Motor neuron (in vitro differentiated cells): ENCODE data around the gene KCND3. TPM values are rescaled to one million over a fixed set of nuclear protein-coding genes. Genes with fewer than 3 reads are reported as not detected.

Source experiments
- ATAC-seq, 8 experiments: fragments of 200-7000 bp; cut with Tn5 transposase; replicated peaks in 6 of 8; 2 replicates each; pipeline ENCODE4 v1.8.0; 2021; ENCODE audit warnings: mild to moderate bottlenecking in 8 of 8, moderate library complexity in 8 of 8
- H3K27ac ChIP-seq, 2 donors: fragments of 250-450 bp; sonication (Bioruptor Pico); 2 replicates each; pipeline ENCODE4 v1.9.0; 2021; ENCODE audit warnings: antibody characterized with exemption in 2 of 2, mild to moderate bottlenecking in 2 of 2, moderate library complexity in 1 of 2
- H3K4me1 ChIP-seq, 2 donors: fragments of 250-450 bp; sonication (Bioruptor Pico); replicated peaks in 1 of 2; 2 replicates each; pipeline ENCODE4 v1.6.1; 2021; ENCODE audit warnings: antibody characterized with exemption in 2 of 2, mild to moderate bottlenecking in 2 of 2, moderate library complexity in 1 of 2
- H3K4me3 ChIP-seq, 5 donors: fragments of 250-450 bp; sonication (Bioruptor Pico); 2 replicates each; pipeline ENCODE4 v1.9.0; 2021; ENCODE audit warnings: antibody characterized with exemption in 5 of 5, mild to moderate bottlenecking in 5 of 5, moderate library complexity in 4 of 5
- WGBS, 10 experiments: fragments of 450-650 bp; shearing (Covaris generic); methylation state at CpG; one replicate each; pipeline ENCODE4 v1.0.0; 2022; 5-methylcytosine and 5-hydroxymethylcytosine counted together
- in situ Hi-C, 9 experiments: fragments of 400-800 bp; cut with MboI; loops; one replicate each; pipeline ENCODE4 v1.15.0; 2021; ENCODE audit warnings: low sequenced_read_pairs in 9 of 9, low pct_unique_long_range_greater_than_20kb in 2 of 9; ENCODE audit not compliant: unreplicated experiment in 9 of 9
- total RNA-seq, 8 experiments: library from RNA; unstranded; fragments of 300-600 nt; gene quantifications; 2 replicates each; pipeline versions ENCODE4 v1.2.3 to v1.2.4, GENCODE V29; 2022

KCND3 gene
- total RNA-seq, 8 experiments from 2014 or later = 1.3 to 31.5 (median 2.6) TPM

- Histone ChIP-seq H3K27ac (no peak overlapping the region), H3K4me3 (peak overlapping the region; percentile 46 to 53 (median 46)), H3K4me1 (peaks cover 38 to 42% of the 10 kb centered on the region in 2 donors)
- ATAC-seq = no peak
- 22 to 80% (median 37%) methylated on average over 4 to 7 of the region's 8 CpGs; no CpG with 5 or more reads in 3 of the 10 experiments for WGBS, 10 experiments
- in situ Hi-C loops = loop anchor here in 2 of 9 experiments (25.0 kb wide), 2 partner anchors 225 to 250 kb away; partner anchors contain the start of genes ADORA3 (in 1 of the 2) and TMIGD3 (in 1 of the 2)
These were observed 252.0 kb downstream of the KCND3 start for GRCh38 chr1:111737216-111738132.

DNA sequence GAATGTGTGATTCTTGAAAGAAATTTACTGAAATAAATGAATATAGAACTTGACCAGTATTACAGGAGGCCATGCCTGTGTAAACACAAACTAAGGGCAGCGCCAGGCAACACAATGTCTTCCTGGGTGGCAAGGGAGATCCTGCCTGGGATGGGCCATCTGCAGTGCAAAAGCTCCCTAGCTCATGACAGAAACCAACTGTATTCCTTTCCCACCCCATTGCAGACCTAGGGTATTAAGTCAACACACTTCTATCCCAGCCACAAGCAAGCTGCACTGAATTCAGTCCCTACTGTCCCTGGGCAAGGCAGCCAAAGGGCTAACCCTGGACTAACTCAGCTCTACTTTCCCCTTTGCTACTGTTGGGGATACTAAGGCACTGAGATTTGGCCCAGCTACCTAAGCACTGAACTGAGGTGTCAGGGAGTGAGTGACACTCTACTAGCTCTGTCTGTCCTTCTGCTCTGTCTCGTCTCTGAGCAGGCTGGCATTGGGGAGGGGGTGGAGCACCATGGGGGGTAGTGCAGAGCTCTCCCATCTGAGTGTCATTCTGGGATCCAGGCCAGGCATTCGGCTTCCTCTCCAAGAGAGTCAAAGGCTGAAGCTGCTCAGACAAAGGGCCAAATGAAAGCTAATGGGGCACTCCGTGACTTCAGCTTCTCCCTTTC, 252.8 kb downstream of the KCND3 start:
- in situ Hi-C loops = loop anchor here in 2 of 9 experiments (25.0 kb wide), 2 partner anchors 224 to 249 kb away; partner anchors contain the start of genes ADORA3 (in 1 of the 2) and TMIGD3 (in 1 of the 2)
- Histone ChIP-seq H3K4me3 (no peak overlapping the region), H3K27ac (no peak overlapping the region), H3K4me1 (peaks cover 38 to 42% of the 10 kb centered on the region in 2 donors)
- no peak for ATAC-seq
- WGBS, 10 experiments = 43 to 100% (median 60%) methylated on average over 1 to 2 of the region's 4 CpGs; no CpG with 5 or more reads in 3 of the 10 experiments

DNA sequence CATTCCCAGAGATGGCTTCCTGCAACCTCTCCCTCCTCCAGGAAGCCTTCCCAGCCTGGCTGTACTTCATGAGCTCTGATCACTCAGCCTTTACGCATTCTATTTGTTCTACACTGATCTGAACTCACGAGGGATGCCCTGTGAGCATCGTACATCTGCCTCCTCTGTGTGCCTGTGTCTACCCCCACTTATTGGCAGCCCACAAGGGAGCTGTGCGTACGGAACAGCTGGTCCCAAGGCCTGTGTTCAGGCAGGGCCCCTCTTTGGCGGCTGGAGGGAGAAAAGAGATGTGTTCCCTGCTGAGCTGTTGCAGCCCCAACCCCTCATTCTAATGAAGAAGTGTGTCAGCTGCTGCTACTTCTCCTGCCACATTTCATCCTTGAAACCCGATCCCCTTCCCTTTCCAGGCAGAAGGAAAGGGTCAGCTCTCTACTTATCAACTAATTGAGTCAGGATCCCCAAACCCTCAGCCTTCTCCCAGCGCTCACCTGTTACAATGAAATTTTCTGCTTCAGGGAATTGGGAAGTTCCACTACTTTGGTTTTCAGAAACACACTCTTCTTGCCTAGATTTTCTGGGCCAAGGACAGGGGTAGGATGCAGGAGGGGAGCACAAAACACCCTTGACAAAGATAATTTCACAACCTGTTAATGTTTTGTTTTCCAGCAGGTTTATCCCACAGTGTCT, 253.5 kb downstream of the KCND3 start:
- Histone ChIP-seq H3K4me1 (peaks cover 33 to 42% of the 10 kb centered on the region in 2 donors), H3K27ac (no peak overlapping the region), H3K4me3 (no peak overlapping the region)
- 0 to 100% (median 19%) methylated on average over 1 to 8 of the region's 8 CpGs; no CpG with 5 or more reads in 1 of the 10 experiments for WGBS, 10 experiments
- no peak for ATAC-seq
- in situ Hi-C loops = loop anchor here in 2 of 9 experiments (25.0 kb wide), 2 partner anchors 224 to 249 kb away; partner anchors contain the start of genes ADORA3 (in 1 of the 2) and TMIGD3 (in 1 of the 2)

DNA sequence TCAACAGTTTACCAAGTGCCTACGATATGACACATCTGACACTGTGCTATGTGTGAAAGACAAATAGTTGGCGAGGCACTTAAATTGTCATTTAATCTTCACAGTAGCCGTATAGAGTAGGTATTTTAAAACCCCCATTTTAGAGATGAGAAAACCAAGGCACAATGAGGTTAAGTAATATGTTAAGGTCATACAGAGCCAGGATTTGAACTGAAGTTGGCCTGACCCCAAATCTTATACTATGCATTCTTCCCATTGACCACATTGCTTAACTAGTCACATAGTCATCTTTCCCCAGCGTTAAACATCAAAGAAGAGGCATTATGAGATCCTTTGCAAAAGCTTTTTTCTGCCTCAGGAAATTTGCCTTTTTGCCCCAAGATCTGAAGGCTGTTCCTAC, 254.1 kb downstream of the KCND3 start:
- in situ Hi-C loops = loop anchor here in 2 of 9 experiments (25.0 kb wide), 2 partner anchors 223 to 248 kb away; partner anchors contain the start of genes ADORA3 (in 1 of the 2) and TMIGD3 (in 1 of the 2)
- Histone ChIP-seq H3K4me3 (no peak overlapping the region), H3K27ac (no peak overlapping the region), H3K4me1 (peaks cover 32 to 42% of the 10 kb centered on the region in 2 donors)
- ATAC-seq = no peak
- 77 to 100% (median 92%) methylated on average over 1 to 4 of the region's 4 CpGs; no CpG with 5 or more reads in 2 of the 10 experiments for WGBS, 10 experiments

DNA sequence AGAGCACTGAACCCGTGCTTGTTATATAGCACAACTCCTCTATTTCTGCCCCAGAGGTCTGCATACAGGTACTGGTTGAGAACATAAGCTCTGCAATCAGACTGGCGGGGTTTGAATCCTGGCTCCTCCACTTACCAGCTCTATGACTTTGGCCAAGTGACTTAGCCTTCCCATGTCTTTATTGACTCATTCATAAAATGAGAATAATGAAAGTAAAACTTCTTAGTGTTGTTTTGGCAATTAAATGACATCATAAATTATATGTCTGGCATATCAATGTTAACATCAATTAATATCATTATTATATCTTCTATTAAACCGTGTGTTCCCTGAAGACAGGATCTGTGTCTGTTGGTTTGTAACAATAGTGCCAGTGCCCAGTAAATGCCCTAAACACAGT, 254.6 kb downstream of the KCND3 start:
- Histone ChIP-seq H3K4me1 (peaks cover 32 to 45% of the 10 kb centered on the region in 2 donors), H3K27ac (no peak overlapping the region), H3K4me3 (no peak overlapping the region)
- no peak for ATAC-seq
- in situ Hi-C loops = loop anchor here in 2 of 9 experiments (25.0 kb wide), 2 partner anchors 223 to 248 kb away; partner anchors contain the start of genes ADORA3 (in 1 of the 2) and TMIGD3 (in 1 of the 2)
- 48 to 95% (median 80%) methylated on average over 1 to 3 of the region's 3 CpGs; no CpG with 5 or more reads in 1 of the 10 experiments for WGBS, 10 experiments

- peaks cover 32 to 47% of the 10 kb centered on the region in 2 donors for H3K4me1 ChIP-seq
- no peak for ATAC-seq
- in situ Hi-C loops = loop anchor here in 2 of 9 experiments (25.0 kb wide), 2 partner anchors 222 to 247 kb away; partner anchors contain the start of genes ADORA3 (in 1 of the 2) and TMIGD3 (in 1 of the 2)
- no peak overlapping the region for H3K27ac ChIP-seq
- whole genome bisulfite sequencing, 10 experiments = 79 to 100% (median 91%) methylated on average over 1 to 3 of the region's 3 CpGs
- no peak overlapping the region for H3K4me3 ChIP-seq
These were observed 255.0 kb downstream of the KCND3 start for GRCh38 chr1:111734426-111734825.

DNA sequence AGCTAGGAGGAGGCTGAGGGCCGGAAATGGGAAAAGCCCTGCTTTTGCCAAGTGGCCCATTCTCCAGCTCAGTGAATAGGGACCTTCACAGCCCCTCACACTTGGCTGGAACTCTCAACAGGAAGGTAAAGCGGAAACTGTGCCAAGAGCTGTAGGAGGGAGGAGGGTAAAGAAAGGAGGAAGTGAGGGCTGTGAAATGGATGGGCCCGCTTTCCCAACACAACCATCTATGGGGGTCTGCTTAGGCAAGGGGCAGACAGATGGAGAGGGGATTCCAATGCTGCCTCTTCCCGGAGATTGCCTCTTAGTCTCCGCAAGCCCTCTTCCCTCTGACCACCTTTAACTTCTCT, 255.5 kb downstream of the KCND3 start:
- H3K4me1 ChIP-seq = peaks cover 32 to 47% of the 10 kb centered on the region in 2 donors
- no peak for ATAC-seq
- peak overlapping the region in 1 of 2 donors; percentile 38 for H3K27ac ChIP-seq
- H3K4me3 ChIP-seq = no peak overlapping the region
- 90 to 100% (median 95%) methylated on average over 1 to 5 of the region's 5 CpGs; no CpG with 5 or more reads in 1 of the 10 experiments for WGBS, 10 experiments
- in situ Hi-C loops = loop anchor here in 2 of 9 experiments (25.0 kb wide), 2 partner anchors 222 to 247 kb away; partner anchors contain the start of genes ADORA3 (in 1 of the 2) and TMIGD3 (in 1 of the 2)

DNA sequence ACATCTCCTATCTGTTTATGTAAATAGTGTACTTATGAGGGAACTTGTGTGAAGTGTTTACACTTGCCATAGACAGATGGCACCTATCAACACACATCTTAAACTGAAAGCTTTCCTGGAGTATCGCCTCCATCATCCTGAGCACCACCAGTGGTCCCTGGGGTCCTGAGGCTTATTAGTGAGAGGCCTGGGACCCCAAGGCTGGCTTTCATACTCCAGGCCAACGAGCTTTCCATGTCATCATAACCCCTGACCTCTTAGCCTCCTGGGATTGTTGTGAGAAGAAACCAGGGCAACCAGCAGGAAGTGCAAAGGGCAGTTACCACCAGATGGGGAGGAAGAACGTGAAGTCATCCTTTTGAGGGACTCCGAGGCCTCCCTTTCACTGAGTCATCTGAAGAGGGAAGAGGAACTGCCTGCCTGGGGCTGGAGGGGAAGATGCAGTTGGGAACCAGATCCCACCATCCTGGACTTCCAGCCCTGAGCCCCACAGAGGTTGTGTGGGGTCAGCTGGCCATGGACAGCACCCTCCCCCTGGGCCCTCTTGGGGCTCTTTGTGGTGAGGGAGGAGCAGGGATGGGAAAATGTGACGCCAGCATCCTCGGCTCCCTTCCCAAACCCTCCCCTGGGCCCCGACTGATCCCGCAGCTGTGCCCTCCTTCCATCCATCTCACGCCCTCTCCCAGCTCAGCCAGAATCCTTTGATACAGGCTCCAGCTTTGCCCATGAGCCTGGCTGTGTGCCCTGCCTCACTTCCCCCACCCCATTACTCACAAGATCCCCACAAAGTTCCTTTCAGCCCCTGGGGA, 256.1 kb downstream of the KCND3 start:
- no peak overlapping the region for H3K4me3 ChIP-seq
- in situ Hi-C loops = loop anchor here in 2 of 9 experiments (25.0 kb wide), 2 partner anchors 221 to 246 kb away; partner anchors contain the start of genes ADORA3 (in 1 of the 2) and TMIGD3 (in 1 of the 2)
- WGBS, 10 experiments = 0 to 54% (median 32%) methylated on average over 1 to 5 of the region's 9 CpGs; no CpG with 5 or more reads in 5 of the 10 experiments
- peak in 7 of 8 experiments; percentile 25 to 78 (median 40) for ATAC-seq
- peaks cover 32 to 47% of the 10 kb centered on the region in 2 donors for H3K4me1 ChIP-seq
- peak overlapping the region in 1 of 2 donors; percentile 38 for H3K27ac ChIP-seq

GRCh38 chr1:111732718-111733117, 256.8 kb downstream of the KCND3 start:
- Histone ChIP-seq H3K4me1 (peaks cover 25 to 42% of the 10 kb centered on the region in 2 donors), H3K4me3 (no peak overlapping the region), H3K27ac (peak overlapping the region in 1 of 2 donors; percentile 3)
- in situ Hi-C loops = loop anchor here in 2 of 9 experiments (25.0 kb wide), 2 partner anchors 220 to 245 kb away; partner anchors contain the start of genes ADORA3 (in 1 of the 2) and TMIGD3 (in 1 of the 2)
- ATAC-seq = no peak
- 80 to 100% (median 94%) methylated on average over 1 to 7 of the region's 7 CpGs; no CpG with 5 or more reads in 4 of the 10 experiments for WGBS, 10 experiments

DNA sequence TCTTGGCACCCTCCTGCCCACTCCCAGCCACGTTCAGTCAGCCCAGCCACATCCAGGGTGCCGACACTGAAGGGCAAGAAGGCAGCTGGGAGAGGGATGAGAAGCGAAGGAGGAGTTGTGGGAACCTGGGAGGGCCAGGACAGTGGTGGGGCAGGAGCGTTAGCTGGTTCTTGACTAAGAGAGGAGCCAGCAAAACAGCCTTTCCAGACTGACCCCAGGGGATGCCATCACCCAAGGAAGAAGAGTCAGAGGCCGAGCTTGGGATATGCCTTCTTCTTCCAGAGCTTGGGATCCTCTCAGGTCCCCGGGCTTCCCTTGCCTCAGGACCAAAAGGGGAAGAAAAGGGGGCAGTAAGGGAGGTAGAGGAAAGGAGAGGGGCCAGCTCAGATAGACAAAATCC, 257.5 kb downstream of the KCND3 start:
- no peak for ATAC-seq
- no peak overlapping the region for H3K4me3 ChIP-seq
- H3K4me1 ChIP-seq = peaks cover 18 to 34% of the 10 kb centered on the region in 2 donors
- WGBS, 10 experiments = 0 to 80% (median 74%) methylated on average over 1 to 6 of the region's 6 CpGs; no CpG with 5 or more reads in 2 of the 10 experiments
- in situ Hi-C loops = loop anchor here in 2 of 9 experiments (25.0 kb wide), 2 partner anchors 220 to 245 kb away; partner anchors contain the start of genes ADORA3 (in 1 of the 2) and TMIGD3 (in 1 of the 2)
- no peak overlapping the region for H3K27ac ChIP-seq

DNA sequence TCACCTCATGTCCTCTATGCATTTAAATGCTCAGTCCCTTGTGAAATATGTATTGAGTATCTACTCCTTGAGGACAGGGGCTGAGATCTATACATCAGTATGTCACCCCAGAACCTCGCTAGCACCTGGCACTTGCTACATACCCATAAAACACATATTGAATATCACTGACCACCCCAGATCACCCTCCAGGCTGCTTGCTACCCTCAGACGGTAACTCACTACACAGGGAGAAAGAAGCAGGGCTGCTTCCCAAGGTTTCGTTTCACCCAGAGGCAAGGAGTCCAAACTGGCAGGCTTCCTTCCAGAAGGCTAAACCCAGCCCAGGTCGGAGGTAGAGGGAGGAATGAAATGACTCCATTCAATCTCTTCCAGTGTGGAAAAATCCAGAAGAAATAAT, 258.8 kb downstream of the KCND3 start:
- in situ Hi-C loops = loop anchor here in 2 of 9 experiments (25.0 kb wide), 2 partner anchors 218 to 243 kb away; partner anchors contain the start of genes ADORA3 (in 1 of the 2) and TMIGD3 (in 1 of the 2)
- peaks cover 9 to 27% of the 10 kb centered on the region in 2 donors for H3K4me1 ChIP-seq
- no peak overlapping the region for H3K27ac ChIP-seq
- H3K4me3 ChIP-seq = no peak overlapping the region
- WGBS, 10 experiments = 40 to 100% (median 75%) methylated on average over 1 to 4 of the region's 4 CpGs; no CpG with 5 or more reads in 2 of the 10 experiments
- no peak for ATAC-seq
